Fibroblast of villous mesenchyme (primary cell): ENCODE results near the gene IGFBP4. TPM values are rescaled to one million over a fixed set of nuclear protein-coding genes. Genes with fewer than 3 reads are reported as not detected.

Experiments used
- DNase-seq: peaks from one replicate; pipeline ENCODE4 v3.0.0-alpha.2; 2010; ENCODE audit warnings: low read depth
- H3K4me3 ChIP-seq: 2 replicates; pipeline ENCODE4 v1.5.1; 2011; ENCODE audit warnings: low read depth, mild to moderate bottlenecking, low read length
- total RNA-seq: library from RNA; depleted of rRNA; stranded (reverse); fragments of >200 nt; gene quantifications from 2 replicates; pipeline ENCODE4 v1.2.3, GENCODE V29; 2012
- TF ChIP-seq, protein P1 (sequence below): IDR thresholded peaks from 2 replicates; pipeline ENCODE4 v1.5.1; 2012; ENCODE audit warnings: low read depth, mild to moderate bottlenecking, low read length; ENCODE audit not compliant: insufficient read depth

The IGFBP4 gene
- total RNA-seq, 1 donor, result 225 TPM

DNA sequence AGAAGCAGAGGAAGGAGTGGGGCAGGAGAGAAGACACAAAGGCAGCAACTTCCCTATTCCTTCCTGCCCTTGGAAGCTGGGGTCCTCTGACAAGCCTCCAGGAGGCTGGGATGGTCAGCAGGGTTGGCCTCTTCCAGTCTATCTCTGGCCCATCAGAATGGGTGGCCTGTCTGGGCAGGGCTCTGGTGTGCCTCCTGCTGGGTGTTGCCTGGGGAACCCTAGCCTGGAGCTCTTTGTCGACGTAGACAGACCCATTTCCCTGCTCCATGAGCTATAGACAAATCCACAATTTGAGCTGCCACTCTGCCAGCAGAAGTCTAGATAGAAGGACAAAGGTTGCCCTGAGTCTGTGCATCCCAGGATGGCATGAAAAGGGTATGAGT, 11.4 kb downstream of the IGFBP4 start:
- TF ChIP-seq, protein P1, sequence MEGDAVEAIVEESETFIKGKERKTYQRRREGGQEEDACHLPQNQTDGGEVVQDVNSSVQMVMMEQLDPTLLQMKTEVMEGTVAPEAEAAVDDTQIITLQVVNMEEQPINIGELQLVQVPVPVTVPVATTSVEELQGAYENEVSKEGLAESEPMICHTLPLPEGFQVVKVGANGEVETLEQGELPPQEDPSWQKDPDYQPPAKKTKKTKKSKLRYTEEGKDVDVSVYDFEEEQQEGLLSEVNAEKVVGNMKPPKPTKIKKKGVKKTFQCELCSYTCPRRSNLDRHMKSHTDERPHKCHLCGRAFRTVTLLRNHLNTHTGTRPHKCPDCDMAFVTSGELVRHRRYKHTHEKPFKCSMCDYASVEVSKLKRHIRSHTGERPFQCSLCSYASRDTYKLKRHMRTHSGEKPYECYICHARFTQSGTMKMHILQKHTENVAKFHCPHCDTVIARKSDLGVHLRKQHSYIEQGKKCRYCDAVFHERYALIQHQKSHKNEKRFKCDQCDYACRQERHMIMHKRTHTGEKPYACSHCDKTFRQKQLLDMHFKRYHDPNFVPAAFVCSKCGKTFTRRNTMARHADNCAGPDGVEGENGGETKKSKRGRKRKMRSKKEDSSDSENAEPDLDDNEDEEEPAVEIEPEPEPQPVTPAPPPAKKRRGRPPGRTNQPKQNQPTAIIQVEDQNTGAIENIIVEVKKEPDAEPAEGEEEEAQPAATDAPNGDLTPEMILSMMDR, result no peak
- no peak for DNase-seq
- no peak overlapping the region for H3K4me3 ChIP-seq

DNA sequence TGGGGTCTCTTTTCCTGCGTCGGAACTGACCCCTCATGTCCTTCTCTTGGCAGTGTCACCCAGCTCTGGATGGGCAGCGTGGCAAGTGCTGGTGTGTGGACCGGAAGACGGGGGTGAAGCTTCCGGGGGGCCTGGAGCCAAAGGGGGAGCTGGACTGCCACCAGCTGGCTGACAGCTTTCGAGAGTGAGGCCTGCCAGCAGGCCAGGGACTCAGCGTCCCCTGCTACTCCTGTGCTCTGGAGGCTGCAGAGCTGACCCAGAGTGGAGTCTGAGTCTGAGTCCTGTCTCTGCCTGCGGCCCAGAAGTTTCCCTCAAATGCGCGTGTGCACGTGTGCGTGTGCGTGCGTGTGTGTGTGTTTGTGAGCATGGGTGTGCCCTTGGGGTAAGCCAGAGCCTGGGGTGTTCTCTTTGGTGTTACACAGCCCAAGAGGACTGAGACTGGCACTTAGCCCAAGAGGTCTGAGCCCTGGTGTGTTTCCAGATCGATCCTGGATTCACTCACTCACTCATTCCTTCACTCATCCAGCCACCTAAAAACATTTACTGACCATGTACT, 13.2 kb downstream of the IGFBP4 start:
- no peak for DNase-seq
- TF ChIP-seq, protein P1, result no peak
- H3K4me3 ChIP-seq, result no peak overlapping the region

DNA sequence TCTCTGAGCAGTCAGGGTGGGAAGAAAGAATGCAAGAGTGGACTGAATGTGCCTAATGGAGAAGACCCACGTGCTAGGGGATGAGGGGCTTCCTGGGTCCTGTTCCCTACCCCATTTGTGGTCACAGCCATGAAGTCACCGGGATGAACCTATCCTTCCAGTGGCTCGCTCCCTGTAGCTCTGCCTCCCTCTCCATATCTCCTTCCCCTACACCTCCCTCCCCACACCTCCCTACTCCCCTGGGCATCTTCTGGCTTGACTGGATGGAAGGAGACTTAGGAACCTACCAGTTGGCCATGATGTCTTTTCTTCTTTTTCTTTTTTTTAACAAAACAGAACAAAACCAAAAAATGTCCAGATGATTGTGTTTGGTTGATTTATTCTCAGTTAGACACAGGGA, 14.1 kb downstream of the IGFBP4 start:
- DNase-seq, result no peak
- TF ChIP-seq, protein P1, result no peak
- H3K4me3 ChIP-seq, result no peak overlapping the region

DNA sequence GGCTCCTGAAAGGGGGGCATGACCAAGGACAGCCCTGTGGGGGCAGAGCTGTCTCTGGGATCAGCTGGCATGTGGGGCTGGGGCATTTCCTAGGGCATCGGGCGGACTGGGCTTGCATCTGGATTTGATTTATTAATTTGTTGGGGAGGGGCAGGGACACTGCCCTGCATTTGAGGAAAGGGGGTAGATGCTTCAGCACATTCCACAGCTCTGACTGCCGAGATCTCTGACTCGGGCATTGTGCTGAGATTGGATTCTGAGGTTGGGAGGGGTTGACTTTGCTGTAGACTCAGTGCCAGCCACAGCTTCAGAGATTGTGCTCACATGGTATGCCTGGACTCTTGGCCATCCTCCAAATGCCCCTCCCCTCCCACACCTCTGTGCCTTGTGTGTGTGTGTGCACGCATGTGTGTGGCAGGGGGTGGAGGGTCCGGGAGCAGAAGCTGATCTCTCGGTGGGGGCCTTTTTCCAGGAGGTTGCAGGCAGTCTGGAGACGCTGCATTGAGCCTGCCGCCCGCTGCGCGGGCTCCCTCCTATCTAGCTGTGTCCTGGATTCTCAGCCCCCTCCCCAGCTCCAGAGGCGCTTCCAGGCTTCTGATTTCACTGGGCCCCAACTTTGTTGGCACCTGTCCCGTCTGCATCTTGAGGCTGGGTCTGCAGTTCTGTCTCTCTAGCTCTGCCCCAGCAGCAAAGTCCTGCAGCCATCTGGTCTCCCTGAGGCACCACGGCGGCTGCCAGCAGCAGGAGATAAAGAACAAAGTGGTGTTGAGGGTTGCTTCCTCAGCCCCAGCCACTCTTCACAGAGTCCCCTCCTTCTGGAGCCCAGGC, 14.9 kb downstream of the IGFBP4 start:
- TF ChIP-seq, protein P1, result no peak
- DNase-seq, result peak; percentile 59

DNA sequence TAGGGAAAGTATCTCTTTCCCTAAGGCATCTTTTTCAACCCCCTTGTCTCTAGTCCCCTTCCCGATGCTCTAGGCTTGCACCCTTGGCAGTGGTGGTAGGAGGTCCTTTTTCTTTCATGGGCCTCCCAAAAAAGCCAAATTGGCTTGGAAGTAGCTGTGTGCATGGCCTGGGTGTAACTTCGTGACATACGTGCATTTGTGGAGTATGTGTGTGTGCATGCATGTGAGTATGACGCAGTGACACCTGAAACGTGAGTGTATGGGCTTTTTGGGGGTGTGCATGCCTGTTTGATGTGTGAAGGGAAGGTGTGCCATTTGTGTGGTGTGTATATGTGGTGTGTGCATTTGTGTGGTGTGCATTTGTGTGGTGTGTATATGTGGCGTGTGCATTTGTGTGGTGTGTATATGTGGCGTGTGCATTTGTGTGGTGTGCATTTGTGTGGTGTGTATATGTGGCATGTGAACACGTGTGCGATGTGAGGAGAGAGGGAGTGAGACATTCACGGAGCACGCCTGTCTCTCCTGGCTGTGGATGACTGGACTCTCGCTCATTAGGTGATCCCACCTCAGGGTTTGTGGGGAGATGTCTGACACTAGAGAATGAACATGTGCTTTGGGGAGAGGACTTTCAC, 15.7 kb downstream of the IGFBP4 start:
- DNase-seq, result no peak
- TF ChIP-seq, protein P1, result no peak
- H3K4me3 ChIP-seq, result no peak overlapping the region

More for the DNA sequence above, 14.9 kb downstream of the IGFBP4 start:
- H3K4me3 ChIP-seq, result no peak overlapping the region

DNA sequence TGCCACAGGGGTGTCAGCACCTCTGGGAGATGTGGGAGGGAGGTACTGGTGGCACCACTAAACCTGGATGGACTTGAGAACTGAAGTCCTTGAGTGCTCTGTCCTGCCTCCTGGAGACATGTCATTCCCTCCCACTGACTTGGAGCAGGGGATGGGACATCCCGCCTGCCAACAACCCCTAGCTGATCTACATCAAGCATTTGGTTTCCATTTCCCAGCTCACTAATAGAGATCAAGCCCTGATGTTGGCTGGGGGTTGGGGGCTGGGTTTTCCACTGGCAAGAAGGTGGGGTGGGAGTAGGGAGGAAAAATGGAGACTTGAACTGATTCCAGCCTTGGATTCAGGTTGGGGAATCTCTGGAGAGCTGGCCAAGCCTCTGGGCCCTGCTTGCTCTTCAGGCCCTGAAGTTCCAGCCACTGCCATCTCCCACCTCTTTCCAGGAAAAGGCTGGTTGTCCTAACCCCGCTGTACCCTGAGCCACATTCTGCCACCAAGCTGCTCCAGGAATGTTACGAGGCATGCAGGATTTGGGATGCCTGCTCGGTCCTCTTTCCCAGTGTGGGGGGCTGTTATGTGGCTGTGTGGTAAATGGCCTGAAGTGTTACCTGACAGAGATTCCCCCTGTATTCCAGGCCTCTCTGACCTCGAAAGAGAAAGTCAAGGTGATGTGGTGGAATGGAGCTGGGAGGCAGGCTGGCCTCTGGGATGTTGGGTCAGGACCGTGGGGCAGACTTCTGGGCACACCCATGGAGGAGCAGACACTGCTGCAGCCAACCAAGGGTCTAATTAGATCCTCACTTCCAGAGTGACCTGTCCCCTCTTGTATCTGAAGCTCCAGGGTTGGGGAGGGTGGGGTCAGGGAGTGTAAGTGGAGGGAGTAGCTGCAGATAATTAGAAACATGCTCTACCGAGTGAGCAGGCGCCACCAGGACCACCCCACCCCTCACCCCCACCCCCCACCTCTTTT, 16.7 kb downstream of the IGFBP4 start:
- TF ChIP-seq, protein P1, result no peak
- DNase-seq, result no peak
- H3K4me3 ChIP-seq, result no peak overlapping the region
